Measurements from ENCODE around the gene EEF2.

GRCh38 chr19:3976495-3977241 is 8.6 kb downstream of the EEF2 start:
- TF ChIP-seq EZH2 (IDR thresholded peaks at IDR 0.05; ENCODE audit: borderline replicate concordance, low read depth, low read length, poor library complexity, severe bottlenecking) = no peak
- no peak for TF ChIP-seq CTCF (conservative IDR thresholded peaks at IDR 0.05; ENCODE audit: low read depth, low read length)

Measured in A673 (cell line).